H1 (cell line): ENCODE measurements around the gene DVL2. TPM values are rescaled to one million over a fixed set of nuclear protein-coding genes. Genes with fewer than 3 reads are reported as not detected.

Experiments used
- BCL11A ChIP-seq, 2 experiments: IDR thresholded peaks; one replicate each; pipeline ENCODE4 v1.6.1; 2011; ENCODE audit warnings: low read depth in 2 of 2, low read length in 2 of 2, mild to moderate bottlenecking in 2 of 2
- CHD7 ChIP-seq: fragments of 300-600 bp; sonication (generic); IDR thresholded peaks from 2 replicates; pipeline ENCODE4 v1.7.1; 2012; ENCODE audit warnings: low read length, moderate library complexity, mild to moderate bottlenecking, inconsistent platforms; ENCODE audit not compliant: insufficient replicate concordance
- CTBP2 ChIP-seq: IDR thresholded peaks from 2 replicates; pipeline ENCODE4 v1.7.0; 2011; ENCODE audit warnings: borderline replicate concordance, mild to moderate bottlenecking, moderate library complexity, mixed read lengths, low read length; ENCODE audit not compliant: insufficient read depth, insufficient read length
- EZH2 ChIP-seq: fragments of 200-600 bp; sonication (generic); IDR thresholded peaks from 2 replicates; pipeline ENCODE4 v1.7.1; 2012; ENCODE audit warnings: low read depth, mild to moderate bottlenecking, moderate library complexity, low read length, inconsistent platforms; ENCODE audit not compliant: severe bottlenecking
- POLR2AphosphoS5 ChIP-seq: IDR thresholded peaks from 2 replicates; pipeline ENCODE4 v1.6.1; 2011; ENCODE audit warnings: low read depth, low read length
- RXRA ChIP-seq: IDR thresholded peaks from 2 replicates; pipeline ENCODE4 v1.6.1; 2011; ENCODE audit warnings: low read depth, mild to moderate bottlenecking, low read length, moderate library complexity; ENCODE audit not compliant: insufficient read depth
- TCF12 ChIP-seq: IDR thresholded peaks from 2 replicates; pipeline ENCODE4 v1.6.1; 2011; ENCODE audit warnings: low read depth, mild to moderate bottlenecking, low read length
- USF2 ChIP-seq: IDR thresholded peaks from 2 replicates; pipeline ENCODE4 v1.6.1; 2011; ENCODE audit warnings: low read length, improper control_type of control experiment
- polyA plus RNA-seq, 7 experiments: library from polyadenylated mRNA; depleted of rRNA in 3 of 7; stranded (reverse) in 5 of 7; unstranded in 2 of 7; fragments of >200 nt in 5 of 7; fragments of 200-250 nt in 2 of 7; gene quantifications; 1 replicate in 5 of 7; 2 replicates in 1 of 7; 4 replicates in 1 of 7; pipeline versions ENCODE4 v1.2.1 to v1.2.3, GENCODE V29; 2011 to 2013; ENCODE audit warnings: missing spikeins in 2 of 7, mixed read lengths in 2 of 7
- total RNA-seq: library from RNA; stranded (reverse); fragmentation: NEBNext Ultra II Directional; extraction: Animal tissue kit (Norgen Biotek cat#: 25700); gene quantifications from 2 replicates; pipeline ENCODE4 v1.2.1, GENCODE V29; 2021

DVL2 gene
- total and polyA plus RNA-seq, 2 of the 8 experiments (the other 6 are each of a cell fraction or from before 2014, with no cell fraction given) = 19.0 to 59.6 TPM

- no peak for TF ChIP-seq EZH2
- TF ChIP-seq POLR2AphosphoS5 = peak; percentile 97
- no peak for TF ChIP-seq CTBP2
- TF ChIP-seq CHD7 = no peak
- TF ChIP-seq BCL11A (IDR thresholded peaks at IDR 0.05; ENCODE audit: low read depth in 2 of 2, low read length in 2 of 2) = no peak
- TF ChIP-seq RXRA = no peak
- TF ChIP-seq TCF12 = no peak
- peak; percentile 100 for TF ChIP-seq USF2
These were observed at the start of gene DVL2 (continued) for GRCh38 chr17:7234083-7234951.
